K562 treated with DMSO at 1 percent for 12 hours (cell line): Measurements from ENCODE around the gene SIDT1. TPM values are rescaled to one million over a fixed set of nuclear protein-coding genes. Genes with fewer than 3 reads are reported as not detected.

Experiments used
- total RNA-seq: library from RNA; unstranded; fragments of 300-600 nt; gene quantifications from 2 replicates; pipeline ENCODE4 v1.2.3, GENCODE V29; 2022; ENCODE audit not compliant: insufficient read depth

Gene SIDT1
- total RNA-seq = not detected in 2 replicates

GRCh38 chr3:113531826-113532697 lies at the start of gene SIDT1:
TSS of gene SIDT1 (plus strand) at chr3:113532555. CDS start at chr3:113533022, 467 bp downstream.

Other genes with a start within 250 kb of the SIDT1 start
- gene CFAP44, start 91.1 kb upstream of the SIDT1 start, total RNA-seq = 0.26 and 2.3 TPM in 2 replicates
- 1.4 and 7.6 TPM in 2 replicates for gene SPICE1, start 17.4 kb upstream of the SIDT1 start, total RNA-seq
- gene USF3, start 164.1 kb downstream of the SIDT1 start, total RNA-seq = 0.44 and 2.5 TPM in 2 replicates
- gene NAA50, start 213.7 kb downstream of the SIDT1 start, total RNA-seq = 20.9 and 61.5 TPM in 2 replicates
- gene ATP6V1A, start 214.5 kb downstream of the SIDT1 start, total RNA-seq = 14.0 and 35.2 TPM in 2 replicates